GM18517 (cell line): ENCODE data around the gene NUPR1.
"Not testable (repeated sequence)": the region's sequence is repeated elsewhere in the genome, so short reads cannot be mapped to it uniquely, and the experiment has no call there.

Experiments used
- ATAC-seq: cut with Tn5 transposase; IDR thresholded peaks from one replicate; pipeline ENCODE4 v1.9.1; 2021; ENCODE audit warnings: mild to moderate bottlenecking, moderate library complexity; ENCODE audit not compliant: unreplicated experiment

NUPR1 gene

GRCh38 chr16:28555561-28555960 lies 16.8 kb upstream of the NUPR1 start:
- ATAC-seq = no peak

GRCh38 chr16:28554634-28555423 lies 16.1 kb upstream of the NUPR1 start:
- peak; percentile 9 for ATAC-seq

GRCh38 chr16:28553776-28554633 lies 15.2 kb upstream of the NUPR1 start, which contains the start of gene SGF29:
Gene SGF29, plus strand, starts transcription at chr16:28553920. Its CDS starts 27,150 bp downstream, at chr16:28581070.
- ATAC-seq = peak; percentile 58

DNA sequence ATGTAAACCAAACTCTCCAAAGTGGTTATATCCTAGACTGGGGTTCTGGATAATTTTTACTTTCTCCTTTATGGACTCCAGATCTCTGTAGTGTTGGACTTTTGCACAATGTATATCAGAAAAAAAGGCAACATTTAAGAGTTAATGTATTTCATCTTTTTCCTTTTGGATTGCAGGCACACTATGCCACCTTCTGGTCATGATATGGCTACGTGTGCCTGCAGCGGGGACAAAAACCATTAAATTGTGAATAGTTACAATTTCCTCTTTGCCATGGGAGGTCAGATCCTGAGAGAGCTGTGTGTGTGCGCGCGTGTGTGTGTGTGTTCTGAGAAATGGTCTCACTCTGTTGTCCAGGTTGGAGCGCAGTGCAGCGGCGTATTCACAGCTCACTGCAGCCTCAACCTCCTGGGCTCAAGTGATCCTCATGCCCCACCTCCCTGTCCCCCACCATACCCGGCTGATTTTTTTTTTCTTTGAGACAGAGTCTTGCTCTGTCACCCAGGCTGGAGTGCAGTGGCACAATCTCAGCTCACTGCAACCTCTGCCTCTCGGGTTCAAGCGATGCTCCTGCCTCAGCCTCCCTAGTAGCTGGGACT lies 10.6 kb upstream of the NUPR1 start:
- ATAC-seq = no peak

- ATAC-seq = no peak
Observed at GRCh38 chr16:28548306-28548802, 9.6 kb upstream of the NUPR1 start.

DNA sequence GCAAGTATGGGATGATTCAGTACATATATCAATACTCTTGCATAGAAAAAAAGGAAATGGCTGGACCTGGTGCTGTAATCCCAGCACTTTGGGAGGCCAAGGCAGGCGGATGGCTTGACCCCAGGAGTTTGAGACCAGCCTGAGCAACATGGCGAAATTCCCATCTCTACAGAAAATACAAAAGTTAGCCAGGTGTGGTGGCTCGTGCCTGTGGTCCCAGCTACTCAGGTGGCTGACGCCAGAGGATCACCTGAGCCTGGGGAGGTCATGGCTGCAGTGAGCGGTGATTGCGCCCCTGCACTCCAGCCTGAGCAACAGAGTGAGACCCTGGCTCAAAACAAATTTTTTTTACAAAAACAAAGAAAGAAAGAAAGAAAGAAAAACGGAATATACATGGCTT lies 7.9 kb upstream of the NUPR1 start:
- no peak for ATAC-seq

- not testable (repeated sequence) for ATAC-seq
Observed at GRCh38 chr16:28545964-28546363, 7.2 kb upstream of the NUPR1 start.

DNA sequence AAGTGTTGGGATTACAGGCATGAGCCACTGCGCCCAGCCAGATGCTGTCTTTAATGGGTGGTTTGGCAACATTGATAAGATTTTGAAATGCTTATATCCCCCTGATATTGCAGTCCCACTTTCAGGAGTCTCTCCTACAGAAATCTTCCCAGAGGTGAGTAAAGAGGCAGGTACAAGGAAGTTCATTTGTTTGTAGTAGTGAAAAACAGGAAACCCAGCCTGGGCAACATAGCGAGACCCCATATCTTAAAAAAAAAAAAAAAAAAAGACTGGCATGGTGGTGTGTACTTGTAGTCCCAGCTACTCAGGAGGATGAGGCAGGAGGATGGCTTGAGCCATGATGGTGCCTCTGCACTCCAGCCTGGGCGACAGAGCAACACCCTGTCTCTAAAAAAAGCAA lies 6.2 kb upstream of the NUPR1 start:
- ATAC-seq = no peak

- ATAC-seq = no peak
Observed at GRCh38 chr16:28543072-28543471, 4.3 kb upstream of the NUPR1 start.

- ATAC-seq = no peak
Observed at GRCh38 chr16:28542646-28543045, 3.9 kb upstream of the NUPR1 start.

DNA sequence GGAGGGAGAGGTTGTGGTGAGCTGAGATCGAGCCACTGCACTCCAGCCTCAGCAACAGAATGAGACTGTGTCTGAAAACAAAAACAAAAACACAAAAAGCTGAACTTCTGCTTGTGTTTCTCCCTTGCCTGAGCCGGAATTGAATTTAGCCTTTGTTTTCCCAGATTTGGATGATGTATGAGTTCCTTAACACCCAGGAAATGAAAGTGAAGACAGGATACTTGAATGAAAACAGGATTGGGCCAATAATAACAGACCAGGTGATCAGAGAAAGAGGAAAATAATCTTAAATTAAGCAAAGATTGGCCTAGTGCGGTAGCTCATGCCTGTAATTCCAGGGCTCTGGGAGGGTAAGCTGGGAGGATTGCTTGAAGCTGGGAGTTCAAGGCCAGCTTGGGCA lies 1.6 kb upstream of the NUPR1 start:
- ATAC-seq = no peak

DNA sequence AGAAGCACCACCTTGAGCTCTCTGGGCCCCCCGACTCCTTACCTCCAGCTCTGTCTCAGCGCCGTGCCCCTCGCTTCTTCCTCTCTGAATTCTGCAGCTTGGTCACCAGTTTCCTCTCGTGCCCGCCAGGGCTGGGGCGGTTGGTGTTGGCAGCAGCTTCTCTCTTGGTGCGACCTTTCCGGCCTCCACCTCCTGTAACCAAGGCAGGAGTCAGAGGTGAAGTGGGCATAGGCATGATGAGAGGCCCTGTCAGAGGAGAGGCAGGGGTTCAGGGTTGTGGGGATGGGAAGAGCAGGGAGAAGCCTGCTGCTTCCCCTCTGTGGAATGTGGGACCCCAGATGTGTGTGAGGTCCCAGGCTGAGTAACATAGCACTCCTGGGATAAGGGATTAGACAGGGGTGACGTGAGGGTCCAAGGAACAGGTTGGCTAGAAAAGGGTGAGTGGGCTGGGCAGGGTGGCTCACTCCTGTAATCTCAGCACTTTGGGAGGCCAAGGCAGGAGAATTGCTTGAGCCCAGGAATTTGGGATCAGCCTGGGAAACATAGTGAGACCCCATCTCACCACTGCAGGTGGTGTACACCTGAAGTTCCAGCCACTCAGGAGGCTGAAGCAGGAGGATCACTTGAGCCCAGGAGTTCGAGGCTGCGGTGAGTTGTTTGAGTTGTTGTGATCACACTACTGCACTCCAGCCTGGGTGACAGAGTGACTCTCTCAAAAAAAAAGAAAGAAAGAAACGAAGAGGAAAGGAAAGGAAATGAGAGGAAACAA lies 626 bp downstream of the NUPR1 start:
- ATAC-seq = no peak

GRCh38 chr16:28537076-28537475 lies 1.7 kb downstream of the NUPR1 start:
- ATAC-seq = no peak

- no peak for ATAC-seq
Observed at GRCh38 chr16:28534542-28535373, 4.0 kb downstream of the NUPR1 start.

DNA sequence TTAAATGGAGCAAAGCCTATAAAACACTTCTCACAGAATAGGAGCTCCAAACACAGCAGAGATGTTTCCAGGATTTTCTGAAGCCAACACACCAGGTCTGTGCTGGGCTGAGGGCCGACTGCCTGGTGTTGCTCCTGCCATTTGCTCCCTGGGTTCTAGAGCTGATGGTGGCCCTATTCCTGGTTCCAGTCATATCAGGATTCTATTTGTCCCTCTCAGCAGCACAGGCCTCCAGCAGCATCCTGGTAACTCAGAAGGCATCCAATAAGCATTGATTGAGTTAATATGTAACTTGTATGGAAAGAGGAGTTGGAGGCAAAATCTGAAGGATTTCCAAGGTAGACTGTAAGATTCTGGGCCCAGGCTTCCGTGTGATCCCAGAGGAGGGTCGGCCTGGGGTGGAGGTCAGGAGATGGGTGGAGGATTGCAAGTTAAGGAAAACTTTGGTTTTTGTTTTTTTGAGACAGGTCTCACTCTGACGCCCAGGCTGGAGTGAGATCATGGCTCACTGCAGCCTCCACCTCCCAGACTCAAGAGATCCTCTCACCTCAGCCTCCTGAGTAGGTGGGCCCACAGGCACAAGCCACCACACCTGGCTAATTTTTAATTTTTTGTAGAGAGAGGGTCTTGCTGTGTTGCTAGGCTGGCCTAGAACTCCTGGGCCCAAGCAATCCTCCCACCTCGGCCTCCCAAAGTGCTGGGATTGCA lies 5.7 kb downstream of the NUPR1 start:
- no peak for ATAC-seq

DNA sequence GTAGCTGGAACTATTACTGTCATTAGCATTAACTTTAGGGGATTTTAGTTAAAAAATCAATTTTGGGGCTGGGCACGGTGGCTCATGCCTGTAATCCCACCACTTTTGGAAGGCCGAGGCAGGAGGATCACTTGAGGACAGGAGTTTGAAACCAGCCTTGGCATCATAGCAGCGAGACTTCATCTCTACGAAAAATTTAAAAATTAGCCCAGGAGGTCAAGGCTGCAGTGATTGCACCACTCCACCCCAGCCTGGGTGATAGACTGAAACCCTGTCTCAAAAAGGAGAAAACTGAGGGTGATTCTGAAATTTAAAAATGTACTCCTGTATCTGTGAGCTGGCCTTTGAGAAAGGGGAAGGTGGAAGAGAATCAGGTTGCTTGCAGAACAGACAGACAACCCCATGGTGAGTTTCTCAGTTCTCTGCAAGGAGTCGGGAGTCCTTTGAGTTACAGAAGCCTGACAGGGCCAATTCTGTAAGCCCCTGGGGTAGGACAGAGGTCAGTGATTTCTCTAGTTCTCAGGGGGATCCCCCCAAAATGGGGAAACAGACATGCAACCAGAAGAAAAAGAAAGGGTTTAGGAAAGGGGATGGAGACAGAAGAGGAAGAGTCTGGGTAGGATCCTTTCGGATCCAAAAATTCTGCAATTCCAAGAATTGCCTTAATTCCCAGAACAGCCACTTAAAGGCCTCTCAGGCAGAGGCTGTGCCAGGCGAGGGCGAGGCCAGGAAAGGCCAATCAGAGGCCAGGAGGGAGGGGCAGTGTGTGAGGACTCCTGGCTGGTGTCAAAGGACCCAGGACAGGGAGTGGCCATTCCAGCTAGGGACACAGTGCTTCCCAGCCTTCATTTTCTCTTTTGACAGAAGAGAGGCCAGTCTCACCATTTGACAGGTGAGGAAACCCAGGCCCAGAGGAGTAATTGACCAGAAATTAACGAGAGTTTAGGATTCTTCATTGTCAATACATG lies 6.7 kb downstream of the NUPR1 start:
- no peak for ATAC-seq

DNA sequence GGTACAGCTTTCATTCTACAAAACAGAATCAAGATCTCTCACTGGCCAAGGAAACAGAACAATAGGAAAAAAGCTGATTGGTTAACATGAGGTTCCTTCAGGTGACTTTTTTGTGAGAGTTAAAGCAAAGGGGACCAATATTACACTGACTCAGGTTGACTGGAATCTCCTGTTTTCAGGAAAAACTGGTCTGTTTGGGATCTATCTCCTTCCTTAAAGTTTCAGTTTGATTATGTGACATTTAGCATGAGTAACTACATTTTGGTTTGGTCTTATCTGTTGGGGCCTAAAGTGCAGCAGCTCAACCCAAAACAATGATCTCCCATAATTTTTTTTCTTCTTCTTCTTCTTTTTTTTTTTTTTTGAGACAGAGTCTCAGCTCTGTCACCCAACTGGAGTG lies 9.7 kb downstream of the NUPR1 start:
- no peak for ATAC-seq

GRCh38 chr16:28528463-28528867 lies 10.3 kb downstream of the NUPR1 start:
- no peak for ATAC-seq
